HG02623 (cell line): ENCODE measurements around the gene UFM1.
"Not testable (repeated sequence)": the region's sequence is repeated elsewhere in the genome, so short reads cannot be mapped to it uniquely, and the experiment has no call there.

ENCODE experiments used
- ATAC-seq: cut with Tn5 transposase; IDR thresholded peaks from one replicate; pipeline ENCODE4 v1.9.1; 2021; ENCODE audit warnings: moderate library complexity; ENCODE audit not compliant: unreplicated experiment

The UFM1 gene

DNA sequence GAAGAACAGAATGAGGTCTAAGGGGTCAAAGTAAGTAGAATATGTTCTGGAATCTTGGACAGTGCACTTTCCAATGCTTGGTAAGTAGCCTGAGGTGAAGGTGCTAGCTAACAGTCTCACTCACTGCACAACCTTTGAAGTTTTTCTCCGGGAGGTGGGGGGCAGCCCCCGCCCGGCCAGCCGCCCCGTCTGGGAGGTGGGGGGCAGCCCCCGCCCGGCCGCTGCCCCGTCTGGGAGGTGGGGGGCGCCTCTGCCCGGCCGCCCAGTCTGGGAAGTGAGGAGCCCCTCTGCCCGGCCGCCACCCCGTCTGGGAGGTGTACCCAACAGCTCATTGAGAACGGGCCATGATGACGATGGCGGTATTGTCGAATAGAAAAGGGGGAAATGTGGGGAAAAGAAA, 14.1 kb downstream of the UFM1 start:
- not testable (repeated sequence) for ATAC-seq

DNA sequence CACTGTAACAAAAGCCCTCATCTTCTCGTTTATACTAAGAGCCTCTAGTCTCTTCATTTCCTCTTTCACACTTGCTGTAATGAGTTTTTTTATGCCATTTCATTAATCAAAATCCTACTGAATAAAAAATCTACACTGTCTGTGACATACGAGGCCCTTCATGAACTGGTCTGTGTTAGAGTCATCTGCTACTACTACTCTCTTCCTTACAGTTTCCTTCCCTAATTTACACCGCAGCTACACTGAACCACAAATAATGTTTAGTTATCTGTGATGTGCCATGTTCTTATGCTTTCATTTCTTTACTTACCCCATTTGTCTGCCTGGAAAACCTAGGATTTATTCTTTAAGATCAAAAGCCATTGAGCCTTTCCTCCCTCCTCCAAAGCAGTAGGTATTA, 16.0 kb downstream of the UFM1 start:
- no peak for ATAC-seq

DNA sequence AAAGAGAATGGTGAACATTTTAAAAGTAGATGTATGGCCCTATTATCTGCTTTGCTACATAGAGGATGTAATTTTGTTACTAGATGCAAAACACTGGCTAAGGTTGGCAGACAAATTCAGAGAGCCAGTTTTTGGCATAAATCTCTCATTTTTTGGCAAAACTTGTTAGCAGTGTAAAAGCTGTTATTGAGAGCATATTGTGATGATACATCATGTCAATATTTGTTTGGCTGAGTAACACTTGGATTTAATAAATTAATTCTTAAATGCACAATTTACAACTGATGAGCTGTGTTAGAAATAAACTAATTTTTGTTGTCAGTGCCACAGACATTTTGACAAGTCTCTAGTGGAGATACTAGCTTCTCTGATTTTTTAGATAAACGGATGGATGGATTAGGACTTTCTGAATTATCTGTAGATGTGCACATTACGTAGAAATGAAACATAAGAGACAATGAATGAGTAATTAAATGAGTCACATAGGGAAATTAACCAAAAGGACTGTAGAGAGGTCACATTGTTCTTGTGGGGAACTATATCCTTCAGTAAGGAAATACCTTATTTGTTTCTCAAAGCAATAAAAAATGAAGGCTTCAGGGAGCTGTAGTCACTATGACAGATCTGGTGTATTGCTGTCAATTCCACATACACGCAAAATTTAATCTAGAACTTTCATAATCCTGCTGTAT, 17.4 kb downstream of the UFM1 start:
- no peak for ATAC-seq

GRCh38 chr13:38369058-38369457, 19.4 kb downstream of the UFM1 start:
- no peak for ATAC-seq

DNA sequence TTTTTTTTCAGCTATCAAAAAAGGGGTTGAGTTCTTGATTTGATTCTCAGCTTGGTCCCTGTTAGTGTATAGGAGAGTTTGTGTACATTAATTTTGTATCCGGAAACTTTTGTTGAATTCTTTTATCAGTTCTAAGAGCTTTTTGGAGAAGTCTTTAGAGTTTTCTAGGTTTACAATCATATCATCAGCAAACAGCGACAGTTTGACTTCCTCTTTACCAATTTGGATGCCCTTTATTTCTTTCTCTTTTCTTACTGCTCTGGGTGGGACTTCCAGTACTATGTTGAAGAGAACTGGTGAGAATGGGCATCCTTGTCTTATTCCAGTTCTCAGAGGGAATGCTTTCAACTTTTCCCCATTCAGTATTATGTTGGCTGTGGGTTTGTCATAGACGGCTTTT, 20.4 kb downstream of the UFM1 start:
- not testable (repeated sequence) for ATAC-seq

DNA sequence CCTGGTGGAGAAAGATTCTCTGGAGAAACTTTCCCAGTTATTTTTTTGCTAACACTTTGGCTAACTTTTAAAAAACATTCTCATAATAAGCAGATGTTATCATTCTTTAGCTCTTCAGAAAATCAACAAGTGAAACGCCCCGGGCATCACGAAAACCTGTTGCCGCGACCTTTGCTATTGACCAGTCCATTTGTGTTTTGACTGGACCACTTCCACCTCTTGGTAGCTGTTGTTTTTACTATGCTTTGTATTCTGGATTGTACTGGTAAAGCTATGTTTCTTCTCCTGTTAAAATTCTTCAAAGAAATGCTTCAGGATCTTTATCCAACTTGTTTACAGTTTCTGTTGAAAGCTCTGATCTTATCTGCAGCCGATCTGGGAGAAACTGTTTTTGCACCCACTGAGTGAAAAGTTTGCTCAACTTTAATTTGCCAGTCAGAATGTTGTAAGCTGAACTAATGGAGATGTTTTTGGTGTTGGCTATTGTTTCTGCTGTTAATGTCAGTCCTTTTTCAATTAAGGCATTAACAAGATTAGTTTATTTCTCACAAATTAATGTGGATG, 23.3 kb downstream of the UFM1 start:
- ATAC-seq = no peak

GRCh38 chr13:38376546-38376945, 26.9 kb downstream of the UFM1 start:
- ATAC-seq = no peak

DNA sequence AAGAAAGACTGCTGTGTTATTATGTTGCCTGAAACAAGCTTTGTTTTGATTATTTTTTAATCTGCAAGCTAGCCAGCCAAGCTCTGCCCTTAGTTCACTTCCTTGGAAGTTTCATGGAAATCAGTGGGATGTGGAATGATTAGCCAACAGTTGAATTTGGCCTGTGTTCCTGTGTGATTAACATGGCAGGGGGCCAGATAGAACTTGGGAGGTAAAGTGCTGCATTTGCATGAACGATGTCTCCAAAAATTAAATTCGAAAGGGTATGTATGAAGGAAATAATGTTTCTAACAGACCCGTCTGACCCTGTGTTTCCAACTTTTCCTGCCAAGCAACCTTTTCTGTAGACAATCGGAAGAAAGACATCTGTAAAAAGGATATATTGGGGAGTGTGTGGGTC, 32.2 kb downstream of the UFM1 start:
- no peak for ATAC-seq

- no peak for ATAC-seq
Measured at GRCh38 chr13:38382946-38383345, 33.3 kb downstream of the UFM1 start.

GRCh38 chr13:38384171-38384570, 34.5 kb downstream of the UFM1 start:
- ATAC-seq = no peak

- no peak for ATAC-seq
Measured at GRCh38 chr13:38385153-38385891, 35.7 kb downstream of the UFM1 start.

- no peak for ATAC-seq
Measured at GRCh38 chr13:38386421-38386820, 36.8 kb downstream of the UFM1 start.

DNA sequence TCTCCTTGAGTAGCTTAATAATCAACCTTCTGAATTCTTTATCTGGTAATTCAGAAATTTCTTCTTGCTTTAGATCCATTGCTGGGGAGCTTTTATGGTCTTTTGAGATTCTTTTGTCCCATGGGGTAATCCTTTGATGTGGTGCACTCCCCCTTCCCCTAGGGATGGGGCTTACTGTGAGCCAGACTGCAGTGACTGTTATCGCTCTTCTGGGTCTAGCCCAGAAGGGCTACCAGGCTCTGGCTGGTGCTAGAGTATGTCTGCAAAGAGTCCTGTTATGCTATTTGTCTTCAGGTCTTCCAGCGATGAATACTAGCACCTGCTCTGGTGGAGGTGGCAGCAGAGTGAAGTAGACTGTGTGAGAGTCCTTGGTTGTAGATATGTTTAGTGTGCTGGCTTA, 41.7 kb downstream of the UFM1 start:
- no peak for ATAC-seq

DNA sequence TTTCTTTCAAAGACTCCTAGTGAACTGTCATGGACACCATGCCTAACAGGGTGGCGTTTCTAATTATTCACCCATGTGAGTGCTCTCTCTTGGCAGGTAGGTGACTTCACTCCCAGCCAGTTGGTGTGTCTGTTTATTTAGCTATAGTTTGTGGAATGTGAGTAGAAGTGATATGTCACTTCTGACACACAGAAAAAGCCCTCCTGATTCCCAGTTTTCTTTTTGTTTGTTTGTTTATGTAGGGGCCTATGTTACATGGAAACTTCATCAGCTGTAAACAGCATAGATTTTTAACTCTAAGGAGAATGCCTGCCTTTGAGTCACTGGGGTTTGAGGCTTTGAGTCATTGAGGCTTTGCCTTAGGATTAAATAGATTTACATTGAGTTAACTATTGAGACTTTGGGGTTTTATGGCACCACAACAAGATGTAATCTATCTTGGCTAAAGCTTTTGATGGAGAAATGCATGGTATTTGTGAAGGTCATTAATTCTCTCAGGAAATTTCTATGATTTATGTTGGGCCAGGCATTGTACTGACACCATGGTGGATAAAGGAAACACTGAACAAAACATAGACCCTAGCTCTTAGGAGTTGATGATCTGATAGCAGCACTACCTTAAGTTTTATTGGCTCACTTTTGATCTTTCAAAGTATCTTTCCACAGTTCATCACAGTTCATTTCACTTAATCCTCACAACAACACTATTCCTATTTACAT, 45.3 kb downstream of the UFM1 start:
- ATAC-seq = no peak

- ATAC-seq = no peak
Measured at GRCh38 chr13:38395497-38395788, 45.8 kb downstream of the UFM1 start.

DNA sequence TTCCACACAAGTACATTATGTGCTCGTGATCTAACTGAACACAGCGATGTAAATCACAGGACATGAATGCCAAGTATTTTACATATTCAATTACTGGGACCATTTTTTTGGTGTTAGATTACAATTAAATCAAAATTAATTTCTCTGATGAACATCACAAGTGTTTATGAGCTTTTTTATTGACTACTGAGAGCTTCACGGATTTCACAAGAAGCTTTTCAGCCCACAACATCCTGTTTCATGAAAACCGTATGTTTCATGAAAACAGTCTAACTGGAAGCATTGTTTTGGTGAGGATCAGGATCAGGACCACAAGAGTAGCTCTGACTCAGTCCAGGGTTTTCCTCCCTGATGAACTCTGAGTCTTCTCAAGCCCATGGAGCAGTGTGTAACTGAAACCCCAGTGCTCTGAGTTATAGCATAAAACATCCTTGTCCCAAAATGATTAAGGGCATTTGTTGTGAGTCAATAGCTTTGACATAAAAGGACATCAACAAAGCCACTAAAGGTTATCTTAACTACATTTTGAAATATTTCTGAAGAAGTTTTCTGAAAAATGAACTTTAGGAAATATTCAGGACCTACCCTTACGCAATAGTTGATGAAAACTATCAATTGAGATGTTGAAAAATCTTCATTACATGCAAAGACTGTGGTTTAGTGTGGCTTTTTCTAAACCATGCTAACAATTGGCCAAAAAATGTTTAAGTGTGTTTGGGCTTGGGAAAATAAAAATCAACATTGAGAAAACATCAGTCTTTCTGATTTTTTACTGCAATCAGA, 49.3 kb downstream of the UFM1 start:
- ATAC-seq = no peak

DNA sequence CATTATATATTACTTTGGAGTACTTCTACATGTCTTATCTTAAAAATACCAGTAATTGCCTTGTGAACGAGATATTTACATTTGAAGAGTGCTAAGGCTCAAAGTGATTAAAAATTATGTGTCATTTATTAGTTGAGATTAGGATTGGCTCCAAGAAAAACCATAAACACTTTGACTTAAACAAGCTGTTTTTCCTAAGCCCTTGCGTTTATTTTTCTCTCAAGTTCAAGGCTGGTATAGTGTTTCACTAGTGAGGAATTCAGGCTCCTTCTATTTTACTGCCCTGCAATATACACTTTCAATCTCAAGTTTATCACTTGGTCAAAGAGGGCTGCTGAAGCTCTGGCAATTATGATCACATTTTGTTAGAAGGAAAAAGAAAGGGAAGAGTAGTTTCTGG, 49.9 kb downstream of the UFM1 start:
- no peak for ATAC-seq

GRCh38 chr13:38401276-38401675, 51.6 kb downstream of the UFM1 start:
- no peak for ATAC-seq

DNA sequence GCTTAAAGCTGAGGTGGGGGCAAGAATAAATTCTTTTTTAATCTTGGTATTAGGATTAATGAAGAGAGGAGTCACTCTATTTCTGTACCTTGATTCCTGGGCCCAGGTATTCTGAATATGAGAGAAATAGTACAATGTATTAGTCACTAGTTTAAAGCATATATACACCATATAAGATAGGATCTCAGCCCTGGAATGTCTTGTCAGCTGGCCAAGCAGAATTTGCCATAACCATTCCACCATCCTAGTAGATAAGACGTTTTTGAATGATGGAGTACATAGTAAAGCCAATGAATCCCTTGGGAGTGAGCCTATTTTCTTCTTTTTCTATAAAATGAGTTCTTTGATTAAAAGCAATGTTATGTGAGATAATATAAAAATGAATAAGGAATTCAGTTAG, 55.6 kb downstream of the UFM1 start:
- ATAC-seq = no peak

DNA sequence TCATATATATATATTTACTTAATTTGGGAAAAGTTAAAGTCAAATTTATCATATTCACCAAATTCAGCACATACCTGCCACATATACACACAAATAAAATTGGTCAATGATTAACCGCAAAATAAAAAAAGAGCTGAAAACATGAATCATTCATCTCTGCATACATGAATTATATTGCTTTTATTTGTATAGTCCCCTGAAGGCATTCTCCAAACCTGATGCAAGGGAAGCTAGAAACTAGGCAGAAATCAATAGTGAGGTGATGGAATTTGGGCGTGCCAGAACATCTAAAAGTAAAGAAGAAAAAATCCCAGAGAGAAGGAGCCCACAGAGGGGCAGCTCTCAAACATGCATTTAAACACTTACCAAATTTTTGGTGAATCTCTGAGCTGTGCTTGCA, 60.1 kb downstream of the UFM1 start:
- ATAC-seq = no peak

DNA sequence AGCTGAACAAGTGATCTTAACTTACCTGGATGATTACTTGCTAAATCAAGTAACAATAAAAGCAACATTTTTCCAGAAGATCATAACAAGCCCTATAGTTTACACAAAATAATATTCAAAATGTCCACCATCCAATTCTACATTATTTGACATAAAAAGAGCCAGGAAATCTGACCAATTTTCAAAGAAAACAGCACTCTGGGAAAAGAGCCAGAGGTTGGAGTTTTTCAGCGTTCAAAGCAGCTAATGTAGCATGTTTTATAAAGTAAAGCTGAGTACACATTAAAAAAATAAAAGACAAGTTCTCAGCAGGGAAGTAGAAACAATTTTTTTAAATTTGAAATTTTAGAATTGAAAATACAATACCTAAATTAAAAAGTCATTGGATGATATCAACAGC, 62.6 kb downstream of the UFM1 start:
- ATAC-seq = no peak
